GM21447 (cell line): ENCODE measurements around the gene VPS4A.

Source experiments
- ATAC-seq: cut with Tn5 transposase; IDR thresholded peaks from one replicate; pipeline ENCODE4 v1.9.1; 2021; ENCODE audit not compliant: unreplicated experiment

VPS4A gene

DNA sequence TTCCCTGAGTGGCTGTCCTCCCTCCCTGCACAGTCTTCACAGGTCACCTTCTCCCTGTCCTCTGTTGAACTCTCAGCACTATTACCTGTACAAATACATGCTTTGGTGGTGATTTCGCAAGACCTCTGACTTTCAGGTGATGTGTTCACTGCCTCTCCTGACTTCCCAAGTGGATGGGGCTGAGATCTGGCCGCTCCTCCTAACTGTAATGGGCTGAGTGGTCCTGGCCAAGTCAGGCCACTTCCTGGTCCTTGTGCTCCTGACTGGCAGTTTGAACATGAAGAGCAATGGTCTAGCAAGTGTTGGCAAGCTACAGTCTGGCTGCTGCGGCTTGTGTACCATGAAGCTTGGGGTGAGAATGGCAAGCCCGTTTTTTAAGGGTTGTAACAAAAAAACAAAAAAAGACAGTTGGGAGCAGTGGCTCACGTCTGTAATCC, 52.1 kb downstream of the VPS4A start:
- ATAC-seq, result no peak

DNA sequence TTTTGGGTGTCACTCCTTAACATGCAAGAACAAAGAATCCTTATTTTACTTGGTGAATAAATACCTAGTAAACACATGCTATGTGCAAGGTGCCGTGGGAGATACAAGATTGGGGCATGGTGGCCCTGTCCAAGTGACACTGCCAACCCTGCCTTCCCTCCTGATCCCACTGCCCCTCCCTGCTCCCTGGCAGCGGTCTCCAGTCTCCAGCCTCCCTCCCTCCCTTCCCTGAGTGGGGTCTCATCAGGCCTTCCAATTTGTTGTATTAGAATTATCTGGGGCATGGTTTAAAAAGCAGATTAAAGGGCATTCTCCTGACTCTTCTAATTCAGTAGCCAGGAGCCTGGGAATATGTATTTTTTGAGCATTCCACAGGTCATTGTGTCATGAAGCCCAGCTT, 52.9 kb downstream of the VPS4A start:
- ATAC-seq, result no peak

DNA sequence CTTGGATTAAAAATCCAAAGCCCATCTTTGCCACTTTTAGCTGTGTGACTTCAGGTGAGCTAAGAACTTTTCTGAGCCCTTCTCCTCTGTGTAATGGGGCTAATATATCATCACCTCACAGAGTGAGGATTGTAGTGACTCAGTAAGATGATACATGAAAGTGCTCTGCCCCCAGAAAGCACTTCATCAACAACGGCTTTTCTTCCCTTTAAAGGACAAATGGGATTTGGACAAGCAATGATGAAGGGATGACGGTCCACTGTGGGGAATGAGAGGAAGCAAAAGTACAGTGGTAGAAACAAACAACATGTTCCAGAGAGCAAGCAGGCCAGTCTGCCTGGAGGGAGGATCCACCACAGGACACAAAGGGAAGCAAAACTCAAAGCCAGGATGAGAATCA, 54.8 kb downstream of the VPS4A start:
- no peak for ATAC-seq

GRCh38 chr16:69366431-69366830, 55.3 kb downstream of the VPS4A start:
- ATAC-seq, result no peak

DNA sequence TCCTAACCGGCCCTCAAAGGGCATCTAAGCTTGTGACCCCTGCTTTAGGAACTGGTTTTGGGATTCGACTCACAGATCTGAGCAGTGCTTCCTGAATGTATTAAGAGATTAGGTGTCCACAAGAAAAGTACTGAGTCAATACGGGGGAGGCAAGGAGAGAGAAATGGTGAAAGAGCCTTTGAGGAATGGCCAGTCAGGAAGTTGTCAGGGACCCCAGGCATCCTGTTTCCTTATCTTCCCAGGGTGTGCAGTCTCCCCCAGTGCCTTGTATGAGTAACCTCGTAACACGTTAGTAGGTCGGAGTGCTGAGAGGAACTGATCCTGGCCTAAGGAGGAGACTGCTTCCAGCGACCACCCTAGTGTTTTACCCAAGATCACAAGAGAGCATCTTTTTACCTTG, 56.8 kb downstream of the VPS4A start:
- ATAC-seq, result no peak

DNA sequence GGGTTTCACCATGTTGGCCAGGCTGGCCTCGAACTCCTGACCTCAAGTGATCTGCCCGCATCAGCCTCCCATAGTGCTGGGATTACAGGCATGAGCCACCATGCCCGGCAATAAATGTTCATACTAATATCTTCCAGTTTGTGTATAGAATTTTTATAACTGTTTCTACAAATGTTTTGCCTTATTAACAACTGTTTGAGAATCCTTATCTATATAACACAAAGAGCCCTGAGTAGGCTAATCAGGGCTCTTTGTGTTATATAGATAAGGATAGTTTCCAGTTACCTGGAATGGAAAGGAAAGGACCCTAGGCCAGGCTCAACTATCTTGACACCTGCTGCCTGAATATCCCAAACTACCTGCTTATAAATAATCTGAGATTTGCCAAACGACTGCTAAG, 57.7 kb downstream of the VPS4A start:
- no peak for ATAC-seq

GRCh38 chr16:69371564-69371963, 60.4 kb downstream of the VPS4A start:
- no peak for ATAC-seq

- no peak for ATAC-seq
Measured at GRCh38 chr16:69373019-69373418, 61.9 kb downstream of the VPS4A start.
